SKM-1 (cell line): Measurements from ENCODE around the gene HMGB2.
A peak's percentile ranks its signal among the peaks of the same experiment; 100 is the strongest.

ENCODE experiments used
- DNase-seq: peaks from one replicate; lab custom pipeline; 2025; ENCODE audit not compliant: unreplicated experiment; lab: John Stamatoyannopoulos, UW

The HMGB2 gene

GRCh38 chr4:173334085-173334890 lies at the start of gene HMGB2:
Gene HMGB2 (minus strand): TSS chr4:173334358. CDS start chr4:173333649, 709 bp downstream.
- peak; percentile 96 for DNase-seq

- DNase-seq, result no peak
Measured at GRCh38 chr4:173382349-173382748, 48.2 kb upstream of the HMGB2 start.

- no peak for DNase-seq
Measured at GRCh38 chr4:173381610-173382009, 47.5 kb upstream of the HMGB2 start.

GRCh38 chr4:173380987-173381386 lies 46.8 kb upstream of the HMGB2 start:
- DNase-seq, result no peak

- no peak for DNase-seq
Measured at GRCh38 chr4:173379929-173380328, 45.8 kb upstream of the HMGB2 start.

GRCh38 chr4:173374588-173374987 lies 40.4 kb upstream of the HMGB2 start:
- no peak for DNase-seq

- DNase-seq, result peak; percentile 21
Measured at GRCh38 chr4:173371292-173372192, 37.4 kb upstream of the HMGB2 start.

- DNase-seq, result peak; percentile 91
Measured at GRCh38 chr4:173370477-173371291, 36.5 kb upstream of the HMGB2 start, which contains the start of gene SAP30. Gene SAP30 (plus strand): TSS chr4:173370954. CDS start chr4:173371183, 229 bp downstream.

- no peak for DNase-seq
Measured at GRCh38 chr4:173370130-173370476, 35.9 kb upstream of the HMGB2 start.

- DNase-seq, result no peak
Measured at GRCh38 chr4:173367946-173368345, 33.8 kb upstream of the HMGB2 start.

- DNase-seq, result no peak
Measured at GRCh38 chr4:173367285-173367684, 33.1 kb upstream of the HMGB2 start.

GRCh38 chr4:173365359-173365996 lies 31.3 kb upstream of the HMGB2 start:
- DNase-seq, result no peak

GRCh38 chr4:173362666-173363065 lies 28.5 kb upstream of the HMGB2 start:
- no peak for DNase-seq

GRCh38 chr4:173360587-173361221 lies 26.5 kb upstream of the HMGB2 start:
- no peak for DNase-seq

GRCh38 chr4:173357939-173358338 lies 23.8 kb upstream of the HMGB2 start:
- no peak for DNase-seq

- no peak for DNase-seq
Measured at GRCh38 chr4:173347467-173347866, 13.3 kb upstream of the HMGB2 start.

- DNase-seq, result no peak
Measured at GRCh38 chr4:173346074-173346473, 11.9 kb upstream of the HMGB2 start.

GRCh38 chr4:173345648-173346047 lies 11.5 kb upstream of the HMGB2 start:
- no peak for DNase-seq

- no peak for DNase-seq
Measured at GRCh38 chr4:173343832-173344397, 9.8 kb upstream of the HMGB2 start.

GRCh38 chr4:173337463-173337862 lies 3.3 kb upstream of the HMGB2 start:
- DNase-seq, result no peak
